ENCODE data around the gene ARHGAP27. TPM values are rescaled to one million over a fixed set of nuclear protein-coding genes. Genes with fewer than 3 reads are reported as not detected.

ARHGAP27 gene
- total RNA-seq, 1 experiment from 2014 or later, result 104 TPM

GRCh38 chr17:45369421-45369820 is 63.2 kb downstream of the ARHGAP27 start:
- no peak for DNase-seq
- no TSS peak for BruUV-seq (replicated peaks)
- no peak for TF ChIP-seq CTCF (IDR thresholded peaks at IDR 0.05; ENCODE audit: unreplicated experiment)
- CTCF ChIA-PET, result interaction anchor here (0.7 to 4.2 kb wide), 4 partner anchors 11 to 92 kb away, joined by 3 to 26 read pairs (median 3); no protein-coding TSS in a partner anchor
- Mint-ChIP-seq H3K27ac (ENCODE audit: unreplicated experiment) (no peak overlapping the region), H3K27me3 (ENCODE audit: unreplicated experiment) (no peaks in the 10 kb centered on the region), H3K4me1 (ENCODE audit: low read depth, unreplicated experiment) (peaks cover 44% of the 10 kb centered on the region), H3K36me3 (ENCODE audit: insufficient read depth, unreplicated experiment) (peaks cover 26% of the 10 kb centered on the region), H3K9me3 (ENCODE audit: low read depth, unreplicated experiment) (no peaks in the 10 kb centered on the region), H3K4me3 (ENCODE audit: low read depth, unreplicated experiment) (no peak overlapping the region)
- intact Hi-C loops (cut with micrococcal nuclease; ENCODE audit: unreplicated experiment), result no loop called here

- Mint-ChIP-seq H3K4me3 (ENCODE audit: low read depth, unreplicated experiment) (no peak overlapping the region), H3K4me1 (ENCODE audit: low read depth, unreplicated experiment) (peaks cover 37% of the 10 kb centered on the region), H3K27me3 (ENCODE audit: unreplicated experiment) (no peaks in the 10 kb centered on the region), H3K36me3 (ENCODE audit: insufficient read depth, unreplicated experiment) (peaks cover 23% of the 10 kb centered on the region), H3K9me3 (ENCODE audit: low read depth, unreplicated experiment) (no peaks in the 10 kb centered on the region), H3K27ac (ENCODE audit: unreplicated experiment) (no peak overlapping the region)
- no peak for DNase-seq
- intact Hi-C loops (cut with micrococcal nuclease; ENCODE audit: unreplicated experiment), result no loop called here
- CTCF ChIA-PET, result interaction anchor here (0.6 to 4.2 kb wide), 4 partner anchors 8 to 91 kb away, joined by 3 to 26 read pairs (median 6); no protein-coding TSS in a partner anchor
- TF ChIP-seq CTCF (IDR thresholded peaks at IDR 0.05; ENCODE audit: unreplicated experiment), result no peak
- no TSS peak for BruUV-seq (replicated peaks)
Observed at GRCh38 chr17:45368651-45369050, 64.0 kb downstream of the ARHGAP27 start.

GRCh38 chr17:45367216-45367615 is 65.5 kb downstream of the ARHGAP27 start:
- BruUV-seq (replicated peaks), result no TSS peak
- CTCF ChIA-PET, result interaction anchor here (0.6 kb wide), 2 partner anchors 22 to 58 kb away, joined by 3 to 6 read pairs; no protein-coding TSS in a partner anchor
- Mint-ChIP-seq H3K27me3 (ENCODE audit: unreplicated experiment) (no peaks in the 10 kb centered on the region), H3K36me3 (ENCODE audit: insufficient read depth, unreplicated experiment) (peaks cover 19% of the 10 kb centered on the region), H3K4me3 (ENCODE audit: low read depth, unreplicated experiment) (no peak overlapping the region), H3K4me1 (ENCODE audit: low read depth, unreplicated experiment) (peaks cover 29% of the 10 kb centered on the region), H3K9me3 (ENCODE audit: low read depth, unreplicated experiment) (peaks cover 3% of the 10 kb centered on the region), H3K27ac (ENCODE audit: unreplicated experiment) (no peak overlapping the region)
- no peak for TF ChIP-seq CTCF (IDR thresholded peaks at IDR 0.05; ENCODE audit: unreplicated experiment)
- intact Hi-C loops (cut with micrococcal nuclease; ENCODE audit: unreplicated experiment), result no loop called here
- no peak for DNase-seq

GRCh38 chr17:45366691-45367090 is 66.0 kb downstream of the ARHGAP27 start:
- intact Hi-C loops (cut with micrococcal nuclease; ENCODE audit: unreplicated experiment), result no loop called here
- TF ChIP-seq CTCF (IDR thresholded peaks at IDR 0.05; ENCODE audit: unreplicated experiment), result no peak
- DNase-seq, result no peak
- BruUV-seq (replicated peaks), result no TSS peak
- H3K36me3 Mint-ChIP-seq (ENCODE audit: insufficient read depth, unreplicated experiment), result peaks cover 14% of the 10 kb centered on the region
- CTCF ChIA-PET, result interaction anchor here (0.6 kb wide), 4 partner anchors 22 to 65 kb away, joined by 3 to 6 read pairs (median 4); no protein-coding TSS in a partner anchor
- H3K27ac Mint-ChIP-seq (ENCODE audit: unreplicated experiment), result no peak overlapping the region
- H3K4me3 Mint-ChIP-seq (ENCODE audit: low read depth, unreplicated experiment), result no peak overlapping the region
- no peaks in the 10 kb centered on the region for H3K27me3 Mint-ChIP-seq (ENCODE audit: unreplicated experiment)
- peaks cover 23% of the 10 kb centered on the region for H3K4me1 Mint-ChIP-seq (ENCODE audit: low read depth, unreplicated experiment)
- H3K9me3 Mint-ChIP-seq (ENCODE audit: low read depth, unreplicated experiment), result peaks cover 3% of the 10 kb centered on the region

Data from Calu3 (cell line).